Measurements from ENCODE around the gene UBAC2.
A peak's percentile ranks its signal among the peaks of the same experiment; 100 is the strongest.

The UBAC2 gene

GRCh38 chr13:99335603-99336002 is 134.9 kb downstream of the UBAC2 start:
- no peak overlapping the region for H3K27ac ChIP-seq (ENCODE audit: low read depth, low read length)

GRCh38 chr13:99339230-99339721 is 138.6 kb downstream of the UBAC2 start:
- Histone ChIP-seq H3K4me1 (ENCODE audit: control insufficient read depth, insufficient read depth, low read length, unreplicated experiment) (peaks cover 10% of the 10 kb centered on the region), H2AFZ (ENCODE audit: low read length, unreplicated experiment) (no peak overlapping the region), H3K27me3 (ENCODE audit: insufficient read depth, low read length) (no peaks in the 10 kb centered on the region), H3K79me2 (ENCODE audit: control insufficient read depth, insufficient read depth, low read length, unreplicated experiment) (no peaks in the 10 kb centered on the region), H3K4me3 (ENCODE audit: low read depth, low read length) (no peak overlapping the region), H3K36me3 (ENCODE audit: insufficient read depth, low read length) (peaks cover 7% of the 10 kb centered on the region; the same call in 1 of the 2 replicates), H3K27ac (ENCODE audit: low read depth, low read length) (peak overlapping the region; percentile 4; the same call in 1 of the 2 replicates)

More at GRCh38 chr13:99335603-99336002, 134.9 kb downstream of the UBAC2 start:
- H3K4me1 ChIP-seq (ENCODE audit: control insufficient read depth, insufficient read depth, low read length, unreplicated experiment) = peaks cover 10% of the 10 kb centered on the region
- no peaks in the 10 kb centered on the region for H3K27me3 ChIP-seq (ENCODE audit: insufficient read depth, low read length)
- no peak overlapping the region for H3K4me3 ChIP-seq (ENCODE audit: low read depth, low read length)
- H2AFZ ChIP-seq (ENCODE audit: low read length, unreplicated experiment) = no peak overlapping the region
- H3K79me2 ChIP-seq (ENCODE audit: control insufficient read depth, insufficient read depth, low read length, unreplicated experiment) = no peaks in the 10 kb centered on the region
- peaks cover under 1% of the 10 kb centered on the region; the same call in 1 of the 2 replicates for H3K36me3 ChIP-seq (ENCODE audit: insufficient read depth, low read length)

GRCh38 chr13:99339736-99340397 is 139.2 kb downstream of the UBAC2 start:
- H3K27me3 ChIP-seq (ENCODE audit: insufficient read depth, low read length) = no peaks in the 10 kb centered on the region
- H3K79me2 ChIP-seq (ENCODE audit: control insufficient read depth, insufficient read depth, low read length, unreplicated experiment) = no peaks in the 10 kb centered on the region
- no peak overlapping the region for H3K4me3 ChIP-seq (ENCODE audit: low read depth, low read length)
- peaks cover 10% of the 10 kb centered on the region for H3K4me1 ChIP-seq (ENCODE audit: control insufficient read depth, insufficient read depth, low read length, unreplicated experiment)
- H3K36me3 ChIP-seq (ENCODE audit: insufficient read depth, low read length) = peaks cover 7% of the 10 kb centered on the region; the same call in 1 of the 2 replicates
- H2AFZ ChIP-seq (ENCODE audit: low read length, unreplicated experiment) = no peak overlapping the region
- peak overlapping the region; percentile 4; the same call in 1 of the 2 replicates for H3K27ac ChIP-seq (ENCODE audit: low read depth, low read length)

DNA sequence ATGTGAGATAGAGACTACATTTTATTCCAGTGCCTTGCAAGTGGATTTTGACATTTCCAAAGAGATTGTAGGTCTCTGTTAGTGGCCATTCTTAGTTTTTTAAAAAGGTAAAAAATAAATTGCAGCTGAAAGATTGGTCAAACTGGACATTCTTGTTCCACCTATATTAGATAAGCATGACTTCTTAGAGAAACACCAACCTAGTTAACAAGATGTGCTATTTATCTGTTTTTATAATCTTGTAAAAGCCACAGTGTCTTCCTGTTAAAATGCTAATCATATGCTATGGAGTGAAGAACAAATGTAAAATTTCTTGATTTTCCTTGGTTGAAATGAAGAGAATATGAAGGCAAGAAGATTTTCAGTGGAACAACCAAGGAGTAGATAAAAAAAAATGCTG is 140.0 kb downstream of the UBAC2 start:
- Histone ChIP-seq H3K4me1 (ENCODE audit: control insufficient read depth, insufficient read depth, low read length, unreplicated experiment) (peaks cover 10% of the 10 kb centered on the region), H3K27me3 (ENCODE audit: insufficient read depth, low read length) (no peaks in the 10 kb centered on the region), H2AFZ (ENCODE audit: low read length, unreplicated experiment) (no peak overlapping the region), H3K79me2 (ENCODE audit: control insufficient read depth, insufficient read depth, low read length, unreplicated experiment) (no peaks in the 10 kb centered on the region), H3K4me3 (ENCODE audit: low read depth, low read length) (no peak overlapping the region), H3K36me3 (ENCODE audit: insufficient read depth, low read length) (peaks cover 7% of the 10 kb centered on the region; the same call in 1 of the 2 replicates), H3K27ac (ENCODE audit: low read depth, low read length) (no peak overlapping the region)

DNA sequence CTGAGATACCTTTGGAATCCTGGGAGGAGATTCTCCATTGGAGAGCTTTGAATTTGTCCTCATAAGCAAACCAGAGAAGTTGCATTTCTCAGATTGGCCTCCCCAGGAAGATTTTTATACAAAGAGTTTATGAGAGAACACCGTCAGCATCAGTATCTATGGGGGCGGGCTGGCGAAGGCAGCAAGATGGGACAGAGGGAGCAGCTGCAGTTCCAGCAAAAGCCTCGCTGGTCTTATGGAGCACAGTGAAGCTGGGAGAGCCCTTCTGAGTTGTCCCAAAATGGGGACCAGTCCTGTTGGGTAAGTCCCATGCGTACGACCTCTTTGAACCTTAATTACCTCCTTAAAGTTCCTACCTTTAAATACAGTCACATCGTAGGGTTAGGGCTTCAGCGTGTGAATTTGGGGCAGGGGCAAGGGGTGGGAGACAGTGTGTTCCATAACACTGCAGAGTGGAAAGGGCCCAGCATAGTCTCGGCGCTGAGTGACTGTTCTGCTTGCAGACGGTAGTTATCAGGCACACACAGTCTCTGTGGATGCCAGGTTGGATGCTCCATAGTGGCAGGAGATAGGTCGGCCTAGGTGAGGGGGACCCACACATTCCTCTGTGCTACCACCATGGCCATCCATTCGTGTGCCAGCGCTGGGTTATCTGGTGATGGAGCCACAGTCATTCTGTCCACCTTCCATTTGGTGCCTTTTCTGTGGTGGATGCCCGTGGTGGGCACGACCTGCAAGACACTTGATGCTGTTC is 141.5 kb downstream of the UBAC2 start:
- H3K36me3 ChIP-seq (ENCODE audit: insufficient read depth, low read length) = peaks cover 7% of the 10 kb centered on the region; the same call in 1 of the 2 replicates
- no peaks in the 10 kb centered on the region for H3K79me2 ChIP-seq (ENCODE audit: control insufficient read depth, insufficient read depth, low read length, unreplicated experiment)
- no peak overlapping the region for H3K4me3 ChIP-seq (ENCODE audit: low read depth, low read length)
- peaks cover 10% of the 10 kb centered on the region for H3K4me1 ChIP-seq (ENCODE audit: control insufficient read depth, insufficient read depth, low read length, unreplicated experiment)
- H3K27ac ChIP-seq (ENCODE audit: low read depth, low read length) = no peak overlapping the region
- H3K27me3 ChIP-seq (ENCODE audit: insufficient read depth, low read length) = no peaks in the 10 kb centered on the region
- H2AFZ ChIP-seq (ENCODE audit: low read length, unreplicated experiment) = no peak overlapping the region

DNA sequence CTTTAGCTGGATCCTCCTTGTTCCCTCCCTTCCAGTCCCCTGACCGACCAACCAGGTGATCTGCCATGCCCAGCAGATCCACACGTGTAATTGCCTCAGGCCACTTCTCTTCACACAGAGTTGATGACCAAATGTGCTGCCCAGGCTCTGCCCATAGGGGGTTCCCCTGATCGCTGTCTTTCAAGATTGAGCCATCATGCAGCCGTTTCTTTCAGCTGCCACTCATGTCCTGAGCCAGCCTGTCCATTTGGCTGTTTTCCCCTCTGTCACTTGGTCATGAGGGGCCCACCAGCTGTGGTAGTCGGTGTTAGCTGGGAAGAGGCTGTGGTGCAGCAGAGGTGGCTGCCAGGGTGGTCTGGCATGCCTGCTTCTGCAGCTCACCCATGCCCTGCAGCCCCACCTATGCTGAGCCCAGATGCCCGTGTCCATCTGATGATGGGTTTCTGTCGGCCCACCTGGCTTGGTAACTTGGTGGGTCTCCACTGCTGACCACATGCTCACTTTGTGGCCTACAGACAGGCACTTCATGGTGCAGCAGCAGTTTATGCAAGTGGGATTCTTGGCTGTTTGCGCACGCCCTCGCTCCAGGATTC is 142.2 kb downstream of the UBAC2 start:
- Histone ChIP-seq H3K4me1 (ENCODE audit: control insufficient read depth, insufficient read depth, low read length, unreplicated experiment) (peaks cover 10% of the 10 kb centered on the region), H3K79me2 (ENCODE audit: control insufficient read depth, insufficient read depth, low read length, unreplicated experiment) (no peaks in the 10 kb centered on the region), H3K27me3 (ENCODE audit: insufficient read depth, low read length) (no peaks in the 10 kb centered on the region), H3K4me3 (ENCODE audit: low read depth, low read length) (no peak overlapping the region), H3K27ac (ENCODE audit: low read depth, low read length) (no peak overlapping the region), H2AFZ (ENCODE audit: low read length, unreplicated experiment) (no peak overlapping the region), H3K36me3 (ENCODE audit: insufficient read depth, low read length) (peaks cover 7% of the 10 kb centered on the region; the same call in 1 of the 2 replicates)

GRCh38 chr13:99344610-99345208 is 144.1 kb downstream of the UBAC2 start:
- H3K4me3 ChIP-seq (ENCODE audit: low read depth, low read length) = no peak overlapping the region
- no peak overlapping the region for H2AFZ ChIP-seq (ENCODE audit: low read length, unreplicated experiment)
- H3K4me1 ChIP-seq (ENCODE audit: control insufficient read depth, insufficient read depth, low read length, unreplicated experiment) = peaks cover 6% of the 10 kb centered on the region
- no peak overlapping the region for H3K27ac ChIP-seq (ENCODE audit: low read depth, low read length)
- peaks cover 7% of the 10 kb centered on the region; the same call in 1 of the 2 replicates for H3K36me3 ChIP-seq (ENCODE audit: insufficient read depth, low read length)
- H3K27me3 ChIP-seq (ENCODE audit: insufficient read depth, low read length) = no peaks in the 10 kb centered on the region
- no peaks in the 10 kb centered on the region for H3K79me2 ChIP-seq (ENCODE audit: control insufficient read depth, insufficient read depth, low read length, unreplicated experiment)

DNA sequence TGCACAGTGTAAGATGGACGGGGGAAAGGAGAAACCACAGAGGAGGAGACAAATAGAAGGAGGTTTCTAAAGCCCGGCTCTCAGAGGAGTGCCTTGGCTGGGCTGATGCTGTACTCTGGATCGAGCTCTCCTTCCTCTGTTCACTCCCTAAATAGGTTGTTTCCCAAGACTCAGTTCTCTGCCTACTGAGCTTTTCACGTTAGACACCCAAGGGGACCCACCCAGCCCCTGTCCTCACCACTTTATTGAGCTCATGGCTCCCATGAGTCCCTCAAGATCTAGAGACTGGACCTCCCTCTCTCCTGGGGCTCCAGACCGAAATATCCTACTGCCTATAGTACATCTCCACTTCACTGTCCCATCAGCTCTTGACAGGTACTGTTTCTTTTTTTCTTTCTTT is 144.7 kb downstream of the UBAC2 start:
- Histone ChIP-seq H3K36me3 (ENCODE audit: insufficient read depth, low read length) (peaks cover 7% of the 10 kb centered on the region; the same call in 1 of the 2 replicates), H3K79me2 (ENCODE audit: control insufficient read depth, insufficient read depth, low read length, unreplicated experiment) (no peaks in the 10 kb centered on the region), H3K4me3 (ENCODE audit: low read depth, low read length) (no peak overlapping the region), H3K27ac (ENCODE audit: low read depth, low read length) (no peak overlapping the region), H2AFZ (ENCODE audit: low read length, unreplicated experiment) (no peak overlapping the region), H3K27me3 (ENCODE audit: insufficient read depth, low read length) (no peaks in the 10 kb centered on the region), H3K4me1 (ENCODE audit: control insufficient read depth, insufficient read depth, low read length, unreplicated experiment) (peaks cover 2% of the 10 kb centered on the region)

DNA sequence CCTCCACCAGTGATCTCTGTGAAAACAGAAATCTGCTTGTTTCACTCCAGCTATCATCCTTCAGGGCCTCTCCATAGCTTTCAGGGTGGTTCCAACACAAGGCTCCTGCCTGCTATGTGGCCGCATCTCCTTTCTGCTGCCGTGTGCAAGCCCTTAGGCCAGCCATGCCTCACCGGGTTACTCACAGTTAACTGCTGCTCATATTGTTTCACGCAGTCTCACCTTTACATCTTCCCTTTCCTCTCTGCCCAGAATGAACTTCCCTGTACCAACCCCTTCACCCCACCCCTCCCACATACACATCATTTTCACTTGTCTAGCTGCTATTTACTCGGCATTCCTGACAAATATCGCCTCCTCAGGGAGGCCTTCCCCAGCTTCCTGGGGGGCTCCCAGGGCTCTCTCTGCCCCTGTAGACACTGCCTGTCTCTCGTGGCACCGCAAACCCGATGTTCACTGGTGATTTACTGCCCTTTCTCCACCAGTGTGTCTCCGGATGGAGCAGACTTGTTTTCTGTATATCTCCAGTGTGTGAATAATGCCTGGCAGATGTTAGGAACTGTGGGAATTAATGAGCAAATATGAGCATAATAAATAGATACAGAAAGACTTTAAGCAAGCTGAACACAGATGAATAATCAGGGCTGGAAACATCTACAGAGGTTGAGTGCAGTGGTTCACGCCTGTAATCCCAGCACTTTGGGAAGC is 145.8 kb downstream of the UBAC2 start:
- H3K36me3 ChIP-seq (ENCODE audit: insufficient read depth, low read length) = no peaks in the 10 kb centered on the region
- no peaks in the 10 kb centered on the region for H3K4me1 ChIP-seq (ENCODE audit: control insufficient read depth, insufficient read depth, low read length, unreplicated experiment)
- H3K4me3 ChIP-seq (ENCODE audit: low read depth, low read length) = no peak overlapping the region
- no peak overlapping the region for H3K27ac ChIP-seq (ENCODE audit: low read depth, low read length)
- no peak overlapping the region for H2AFZ ChIP-seq (ENCODE audit: low read length, unreplicated experiment)
- H3K79me2 ChIP-seq (ENCODE audit: control insufficient read depth, insufficient read depth, low read length, unreplicated experiment) = no peaks in the 10 kb centered on the region
- H3K27me3 ChIP-seq (ENCODE audit: insufficient read depth, low read length) = no peaks in the 10 kb centered on the region
